Breast epithelium (tissue), 3 donors: Measurements from ENCODE around the gene C1orf232.

ENCODE experiments used
- CTCF ChIP-seq, 3 donors: fragments of 450-650 bp; IDR thresholded peaks; one replicate each; pipeline ENCODE4 v1.5.1; 2016 to 2017; ENCODE audit warnings: antibody characterized with exemption in 3 of 3, mild to moderate bottlenecking in 3 of 3, moderate library complexity in 3 of 3
- POLR2A ChIP-seq: fragments of 450-650 bp; IDR thresholded peaks from one replicate; pipeline ENCODE4 v1.6.1; 2016; ENCODE audit warnings: antibody characterized with exemption, mild to moderate bottlenecking, moderate library complexity
- POLR2AphosphoS5 ChIP-seq, 3 donors: sonication (generic); formaldehyde crosslinking; IDR thresholded peaks; one replicate each; pipeline ENCODE4 v1.6.1; 2017; ENCODE audit warnings: antibody characterized with exemption in 3 of 3

- no peak for TF ChIP-seq POLR2A
- no peak for TF ChIP-seq CTCF (IDR thresholded peaks at IDR 0.05)
- TF ChIP-seq POLR2AphosphoS5 (IDR thresholded peaks at IDR 0.05), result no peak
Measured at GRCh38 chr1:26168410-26169197, at the start of gene C1orf232.
